MM.1S (cell line): Measurements from ENCODE around the gene DIS3L2.

Experiments
- DNase-seq: peaks from one replicate; pipeline ENCODE4 v3.0.0-alpha.2; 2015
- H2AFZ ChIP-seq: fragments of 300-600 bp; sonication (generic); 2 replicates; pipeline ENCODE4 v1.6.0; 2016; ENCODE audit warnings: antibody characterized with exemption, low read length
- H3F3A ChIP-seq: fragments of 300-600 bp; sonication (generic); 2 replicates; pipeline ENCODE4 v1.6.1; 2016; ENCODE audit warnings: mild to moderate bottlenecking, antibody characterized with exemption, low read length, moderate library complexity, mixed read lengths; ENCODE audit not compliant: insufficient read depth
- H3K27ac ChIP-seq: fragments of 300-600 bp; sonication (generic); 2 replicates; pipeline ENCODE4 v1.5.1; 2016; ENCODE audit warnings: mild to moderate bottlenecking, low read length
- H3K27me3 ChIP-seq: fragments of 300-600 bp; sonication (generic); replicated peaks from 2 replicates; pipeline ENCODE4 v1.6.0; 2016; ENCODE audit warnings: low read length; ENCODE audit not compliant: insufficient read depth
- H3K36me3 ChIP-seq: fragments of 300-600 bp; sonication (generic); replicated peaks from 2 replicates; pipeline ENCODE4 v1.6.1; 2016; ENCODE audit warnings: mild to moderate bottlenecking, low read length, mixed read lengths; ENCODE audit not compliant: insufficient read depth
- H3K4me1 ChIP-seq: fragments of 300-600 bp; sonication (generic); 2 replicates; pipeline ENCODE4 v1.6.1; 2016; ENCODE audit warnings: low read length, mixed read lengths
- H3K4me2 ChIP-seq: fragments of 300-600 bp; sonication (generic); 2 replicates; pipeline ENCODE4 v1.6.0; 2016; ENCODE audit warnings: low read depth, low read length
- H3K4me3 ChIP-seq: fragments of 300-600 bp; sonication (generic); 2 replicates; pipeline ENCODE4 v1.5.1; 2016; ENCODE audit warnings: low read length, mixed read lengths
- H3K79me2 ChIP-seq: fragments of 300-600 bp; sonication (generic); 2 replicates; pipeline ENCODE4 v1.6.1; 2016; ENCODE audit warnings: mixed run types, low read length, mixed read lengths
- H3K9ac ChIP-seq: fragments of 300-600 bp; sonication (generic); 2 replicates; pipeline ENCODE4 v1.6.1; 2016; ENCODE audit warnings: low read length, mixed read lengths
- H3K9me2 ChIP-seq: fragments of 300-600 bp; sonication (generic); replicated peaks from 2 replicates; pipeline ENCODE4 v1.6.1; 2016; ENCODE audit warnings: mild to moderate bottlenecking, low read length, mixed read lengths; ENCODE audit not compliant: insufficient read depth
- H3K9me3 ChIP-seq: fragments of 300-600 bp; sonication (generic); replicated peaks from 2 replicates; pipeline ENCODE4 v1.6.1; 2016; ENCODE audit warnings: mild to moderate bottlenecking, low read length, mixed read lengths; ENCODE audit not compliant: insufficient read depth
- H4K20me1 ChIP-seq: fragments of 300-600 bp; sonication (generic); 2 replicates; pipeline ENCODE4 v1.6.1; 2016; ENCODE audit warnings: mild to moderate bottlenecking, low read length, moderate library complexity, mixed read lengths; ENCODE audit not compliant: insufficient read depth
- EZH2 ChIP-seq: fragments of 300-600 bp; sonication (generic); optimal IDR thresholded peaks from 2 replicates; pipeline ENCODE3; 2017; ENCODE audit warnings: low read depth, mild to moderate bottlenecking, antibody characterized with exemption, low read length, mixed read lengths
- EZH2phosphoT487 ChIP-seq: fragments of 300-600 bp; sonication (generic); IDR thresholded peaks from 2 replicates; pipeline ENCODE4 v1.6.1; 2018; ENCODE audit warnings: antibody characterized with exemption, low read length
- TF ChIP-seq, protein P1 (sequence below): fragments of 300-600 bp; sonication (generic); IDR thresholded peaks from 2 replicates; pipeline ENCODE4 v1.5.1; 2016; ENCODE audit warnings: antibody characterized with exemption, low read length, mixed read lengths

DIS3L2 gene

DNA sequence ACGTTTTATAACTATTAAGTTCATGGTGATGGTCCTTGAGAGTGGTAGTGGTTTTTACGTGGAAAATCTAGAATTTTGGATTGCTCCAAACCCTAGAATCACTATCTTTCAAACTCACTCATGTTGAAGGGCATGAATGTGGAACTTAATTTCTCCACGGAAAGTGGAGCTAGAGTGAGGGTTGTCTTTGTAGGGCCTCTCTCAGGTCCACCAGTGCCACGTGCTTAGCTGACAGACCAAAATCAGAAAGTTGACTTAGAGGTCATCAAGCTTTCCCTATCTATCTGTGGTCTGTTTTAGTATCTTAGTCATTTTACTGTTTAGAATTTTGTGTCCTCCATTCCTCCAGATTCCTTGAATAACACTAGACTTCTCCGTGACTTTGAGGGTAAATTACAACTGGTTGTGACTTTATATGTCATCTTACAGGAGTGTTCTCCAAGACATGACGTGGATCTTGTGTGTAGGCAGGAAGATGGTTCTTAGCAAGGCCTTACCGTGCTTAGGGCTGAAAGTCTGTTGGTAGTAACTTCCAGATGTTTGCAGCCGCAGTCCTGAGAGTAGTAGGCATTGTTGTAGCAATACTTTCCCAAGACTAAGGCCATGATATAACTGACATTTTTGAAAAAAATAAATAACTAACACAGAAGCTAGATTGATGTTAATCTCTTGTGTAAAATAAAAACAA is 26.8 kb downstream of the DIS3L2 start:
- no peaks in the 10 kb centered on the region for H3K4me1 ChIP-seq
- H3K27ac ChIP-seq = no peak overlapping the region
- DNase-seq = no peak
- H3K4me3 ChIP-seq = no peak overlapping the region
- H3K9me2 ChIP-seq = no peaks in the 10 kb centered on the region
- TF ChIP-seq EZH2 = no peak
- TF ChIP-seq, protein P1, sequence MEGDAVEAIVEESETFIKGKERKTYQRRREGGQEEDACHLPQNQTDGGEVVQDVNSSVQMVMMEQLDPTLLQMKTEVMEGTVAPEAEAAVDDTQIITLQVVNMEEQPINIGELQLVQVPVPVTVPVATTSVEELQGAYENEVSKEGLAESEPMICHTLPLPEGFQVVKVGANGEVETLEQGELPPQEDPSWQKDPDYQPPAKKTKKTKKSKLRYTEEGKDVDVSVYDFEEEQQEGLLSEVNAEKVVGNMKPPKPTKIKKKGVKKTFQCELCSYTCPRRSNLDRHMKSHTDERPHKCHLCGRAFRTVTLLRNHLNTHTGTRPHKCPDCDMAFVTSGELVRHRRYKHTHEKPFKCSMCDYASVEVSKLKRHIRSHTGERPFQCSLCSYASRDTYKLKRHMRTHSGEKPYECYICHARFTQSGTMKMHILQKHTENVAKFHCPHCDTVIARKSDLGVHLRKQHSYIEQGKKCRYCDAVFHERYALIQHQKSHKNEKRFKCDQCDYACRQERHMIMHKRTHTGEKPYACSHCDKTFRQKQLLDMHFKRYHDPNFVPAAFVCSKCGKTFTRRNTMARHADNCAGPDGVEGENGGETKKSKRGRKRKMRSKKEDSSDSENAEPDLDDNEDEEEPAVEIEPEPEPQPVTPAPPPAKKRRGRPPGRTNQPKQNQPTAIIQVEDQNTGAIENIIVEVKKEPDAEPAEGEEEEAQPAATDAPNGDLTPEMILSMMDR = no peak
- no peaks in the 10 kb centered on the region for H3F3A ChIP-seq
- H3K36me3 ChIP-seq = no peaks in the 10 kb centered on the region
- H2AFZ ChIP-seq = no peak overlapping the region
- H3K27me3 ChIP-seq = no peaks in the 10 kb centered on the region
- H3K9ac ChIP-seq = no peak overlapping the region
- H3K4me2 ChIP-seq = no peak overlapping the region
- no peaks in the 10 kb centered on the region for H3K9me3 ChIP-seq
- H3K79me2 ChIP-seq = peaks cover 18% of the 10 kb centered on the region
- H4K20me1 ChIP-seq = no peaks in the 10 kb centered on the region

DNA sequence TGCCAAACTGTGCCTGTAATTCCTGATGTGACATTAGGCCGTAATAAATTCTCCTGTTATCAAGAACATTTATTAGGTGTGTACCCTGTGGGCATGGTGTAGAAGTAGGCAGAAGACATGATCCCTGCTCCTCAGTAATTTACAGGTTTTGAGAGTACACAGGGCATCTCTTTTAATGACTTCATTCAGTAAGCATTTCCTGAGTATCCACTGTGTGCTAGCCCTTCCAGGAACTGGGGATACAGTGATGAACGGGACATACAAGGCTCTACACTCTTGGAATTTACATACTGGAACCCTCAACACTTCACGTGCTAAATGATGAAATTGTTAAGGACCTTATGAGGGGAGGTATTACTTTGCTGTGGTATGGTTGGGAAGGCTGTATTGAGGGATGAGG is 30.2 kb downstream of the DIS3L2 start:
- H3K79me2 ChIP-seq = peaks cover 21% of the 10 kb centered on the region

DNA sequence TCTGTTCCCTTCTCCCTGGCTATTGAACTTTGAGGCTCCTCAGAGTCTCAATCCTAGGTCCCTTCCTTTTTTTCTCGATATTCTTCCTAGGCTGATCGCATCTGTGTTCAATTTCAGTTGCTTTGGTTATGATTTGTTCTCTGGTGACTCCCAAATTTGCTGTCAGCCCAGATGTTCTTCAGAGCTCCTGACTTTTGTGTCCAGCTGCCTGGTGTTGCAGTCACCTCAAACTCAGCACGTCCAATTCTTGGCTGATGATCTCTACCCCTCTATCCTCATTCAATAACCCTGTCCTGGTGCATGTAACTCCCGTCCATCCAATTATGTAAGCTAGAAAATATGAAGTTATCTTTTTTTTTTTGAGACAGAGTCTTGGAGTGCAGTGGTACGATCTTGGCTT is 31.4 kb downstream of the DIS3L2 start:
- Histone ChIP-seq H3K9me2 (no peaks in the 10 kb centered on the region), H3K79me2 (peaks cover 15% of the 10 kb centered on the region), H3K27ac (no peak overlapping the region), H3K4me3 (no peak overlapping the region), H2AFZ (no peak overlapping the region), H4K20me1 (no peaks in the 10 kb centered on the region), H3K27me3 (no peaks in the 10 kb centered on the region), H3K4me1 (no peaks in the 10 kb centered on the region), H3F3A (no peaks in the 10 kb centered on the region), H3K9ac (no peak overlapping the region), H3K36me3 (no peaks in the 10 kb centered on the region), H3K9me3 (no peaks in the 10 kb centered on the region), H3K4me2 (no peak overlapping the region)
- DNase-seq = no peak
- TF ChIP-seq EZH2phosphoT487 (no peak), EZH2 (no peak)
- TF ChIP-seq, protein P1 = no peak

More for the DNA sequence above, 30.2 kb downstream of the DIS3L2 start:
- no peaks in the 10 kb centered on the region for H3F3A ChIP-seq
- H4K20me1 ChIP-seq = no peaks in the 10 kb centered on the region
- H3K9me3 ChIP-seq = no peaks in the 10 kb centered on the region
- H3K4me1 ChIP-seq = no peaks in the 10 kb centered on the region
- no peak overlapping the region for H3K4me3 ChIP-seq
- no peak overlapping the region for H3K9ac ChIP-seq
- DNase-seq = no peak
- H3K36me3 ChIP-seq = no peaks in the 10 kb centered on the region
- H3K27me3 ChIP-seq = no peaks in the 10 kb centered on the region
- H3K27ac ChIP-seq = no peak overlapping the region
- no peak for TF ChIP-seq EZH2phosphoT487
- TF ChIP-seq EZH2 = no peak
- TF ChIP-seq, protein P1 = no peak
- no peak overlapping the region for H3K4me2 ChIP-seq
- H3K9me2 ChIP-seq = no peaks in the 10 kb centered on the region
- no peak overlapping the region for H2AFZ ChIP-seq
